B cell (primary cell): Measurements from ENCODE around the gene OOSP4A. TPM values are rescaled to one million over a fixed set of nuclear protein-coding genes. Genes with fewer than 3 reads are reported as not detected.

ENCODE experiments used
- ATAC-seq: fragments of 200-7000 bp; cut with Tn5 transposase; one replicate; pipeline ENCODE4 v1.10.0; 2021; ENCODE audit warnings: low read depth, mild to moderate bottlenecking, moderate number of reproducible peaks, moderate library complexity
- CTCF ChIA-PET: fragments of 350-600 bp; sonication (Branson Sonifier 250); formaldehyde crosslinking; loops from one replicate; lab custom pipeline; 2021; ENCODE audit warnings: antibody characterized with exemption, inconsistent platforms; lab: Charles Lee
- POLR2A ChIA-PET: fragments of 350-600 bp; sonication (Branson Sonifier 250); formaldehyde crosslinking; loops from one replicate; lab custom pipeline; 2021; ENCODE audit warnings: antibody characterized with exemption; lab: Charles Lee
- DNase-seq: peaks from one replicate; pipeline ENCODE4 v3.0.0; 2013
- H2AFZ ChIP-seq: 2 replicates; pipeline ENCODE4 v1.6.1; 2012; ENCODE audit warnings: mild to moderate bottlenecking, low read depth, low read length; ENCODE audit not compliant: insufficient read depth, poor library complexity, severe bottlenecking
- H3K27ac ChIP-seq, 2 donors: 1 replicate in 1 of 2; 2 replicates in 1 of 2; pipeline ENCODE4 v1.5.1; 2012 to 2013; ENCODE audit warnings: low read length in 2 of 2, mild to moderate bottlenecking in 2 of 2, moderate library complexity in 1 of 2
- H3K27me3 ChIP-seq, 4 experiments: fragments of 200-600 bp in 1 of 4; sonication (generic) in 1 of 4; replicated peaks in 1 of 4; 1 replicate in 2 of 4; 2 replicates in 2 of 4; pipeline versions ENCODE4 v1.6.1 to v1.7.0; 2013 to 2016; ENCODE audit warnings: low read length in 3 of 4, mild to moderate bottlenecking in 2 of 4, mixed read lengths in 1 of 4, moderate library complexity in 1 of 4; ENCODE audit not compliant: insufficient read depth in 4 of 4, control insufficient read depth in 3 of 4; ENCODE audit errors: control extremely low read depth in 1 of 4
- H3K36me3 ChIP-seq, 2 experiments: replicated peaks in 1 of 2; 1 replicate in 1 of 2; 2 replicates in 1 of 2; pipeline versions ENCODE4 v1.6.1 to v1.7.1; 2013; ENCODE audit warnings: low read length in 1 of 2; ENCODE audit not compliant: insufficient read depth in 2 of 2, control insufficient read depth in 1 of 2; ENCODE audit errors: control extremely low read depth in 1 of 2, extremely low read depth in 1 of 2
- H3K4me1 ChIP-seq, 2 donors: fragments of 200-600 bp in 1 of 2; sonication (generic) in 1 of 2; 1 replicate in 1 of 2; 2 replicates in 1 of 2; pipeline versions ENCODE4 v1.5.1 to v1.6.1; 2013 to 2017; ENCODE audit warnings: low read length in 2 of 2; ENCODE audit not compliant: control insufficient read depth in 2 of 2, insufficient read depth in 2 of 2
- H3K4me2 ChIP-seq: replicated peaks from 2 replicates; pipeline ENCODE3; 2012; ENCODE audit warnings: mild to moderate bottlenecking, low read depth, low read length; ENCODE audit not compliant: poor library complexity, severe bottlenecking
- H3K4me3 ChIP-seq, 5 experiments: fragments of 200-600 bp in 1 of 5; sonication (generic) in 1 of 5; 1 replicate in 3 of 5; 2 replicates in 2 of 5; pipeline versions ENCODE4 v1.5.1 to v1.7.0; 2011 to 2016; ENCODE audit warnings: low read length in 4 of 5, mild to moderate bottlenecking in 4 of 5, low read depth in 2 of 5, control low read depth in 1 of 5, moderate library complexity in 1 of 5; ENCODE audit not compliant: insufficient read depth in 1 of 5; ENCODE audit errors: control extremely low read depth in 1 of 5, extremely low read depth in 1 of 5
- H3K79me2 ChIP-seq: fragments of 200-600 bp; sonication (generic); one replicate; pipeline ENCODE4 v1.6.0; 2016; ENCODE audit warnings: low read length; ENCODE audit not compliant: control insufficient read depth, insufficient read depth
- H3K9ac ChIP-seq: fragments of 200-600 bp; sonication (generic); 2 replicates; pipeline ENCODE4 v1.6.1; 2017; ENCODE audit warnings: mild to moderate bottlenecking, low read length, moderate library complexity
- H3K9me3 ChIP-seq, 3 donors: one replicate each; pipeline versions ENCODE4 v1.6.1 to v1.7.1; 2013; ENCODE audit warnings: low read length in 2 of 3; ENCODE audit not compliant: control insufficient read depth in 2 of 3, insufficient read depth in 1 of 3; ENCODE audit errors: control extremely low read depth in 1 of 3
- H4K20me1 ChIP-seq: 2 replicates; pipeline ENCODE4 v1.6.0; 2012; ENCODE audit warnings: mild to moderate bottlenecking, low read length; ENCODE audit not compliant: insufficient read depth, control insufficient read depth, poor library complexity, severe bottlenecking
- H3K27ac Mint-ChIP-seq: one replicate; pipeline ENCODE4 v1.8.0; 2021; ENCODE audit warnings: mixed read lengths
- H3K27me3 Mint-ChIP-seq: one replicate; pipeline ENCODE4 v1.8.0; 2021; ENCODE audit warnings: mixed read lengths
- H3K4me1 Mint-ChIP-seq: one replicate; pipeline ENCODE4 v1.8.0; 2021; ENCODE audit warnings: mixed read lengths
- H3K4me3 Mint-ChIP-seq: one replicate; pipeline ENCODE4 v1.8.0; 2021; ENCODE audit warnings: mixed read lengths
- H3K9me3 Mint-ChIP-seq: one replicate; pipeline ENCODE4 v1.8.0; 2022; ENCODE audit warnings: mixed read lengths; ENCODE audit not compliant: insufficient read depth
- CTCF ChIP-seq: fragments of 200-600 bp; IDR thresholded peaks from one replicate; pipeline ENCODE4 v1.8.0; 2022; ENCODE audit warnings: antibody characterized with exemption, mild to moderate bottlenecking
- EZH2 ChIP-seq: IDR thresholded peaks from 2 replicates; pipeline ENCODE4 v1.6.1; 2012; ENCODE audit warnings: borderline replicate concordance, low read depth, mild to moderate bottlenecking, moderate library complexity, low read length; ENCODE audit not compliant: insufficient read depth, poor library complexity, severe bottlenecking
- WGBS: methylation state at CpG from one replicate; pipeline ENCODE4 v1.1.5; 2013; ENCODE audit warnings: missing lambda C conversion rate; ENCODE audit not compliant: insufficient coverage; 5-methylcytosine and 5-hydroxymethylcytosine counted together
- intact Hi-C: fragments of 100-400 bp; cut with micrococcal nuclease; formaldehyde crosslinking; loops from one replicate; pipeline ENCODE4 v1.10.0; 2022
- polyA plus RNA-seq: library from polyadenylated mRNA; depleted of rRNA; stranded (reverse); fragments of >200 nt; gene quantifications from 2 replicates; pipeline ENCODE4 v1.2.3, GENCODE V29; 2012
- total RNA-seq, 2 donors: library from RNA; stranded (reverse); fragments of 120-200 nt in 1 of 2; gene quantifications; 1 replicate in 1 of 2; 2 replicates in 1 of 2; pipeline versions ENCODE4 v1.2.3 to v1.2.4, GENCODE V29; 2013 to 2022

OOSP4A gene
- total and polyA plus RNA-seq, 2 donors (not counting 1 experiment from before 2014, with no cell fraction given) = not detected

- ChIA-PET CTCF (no interaction called here), POLR2A (no interaction called here)
- Mint-ChIP-seq H3K4me1 (no peaks in the 10 kb centered on the region), H3K9me3 (no peaks in the 10 kb centered on the region), H3K4me3 (no peak overlapping the region), H3K27me3 (peaks cover 29% of the 10 kb centered on the region), H3K27ac (no peak overlapping the region)
- Histone ChIP-seq H3K36me3 (no peaks in the 10 kb centered on the region), H3K9me3 (no peaks in the 10 kb centered on the region), H3K4me3 (no peak overlapping the region), H4K20me1 (no peaks in the 10 kb centered on the region), H3K4me1 (no peaks in the 10 kb centered on the region), H3K27me3 (peaks cover 0 to 6% (median 0%) of the 10 kb centered on the region in 4 experiments), H3K4me2 (no peak overlapping the region), H2AFZ (no peak overlapping the region), H3K27ac (no peak overlapping the region), H3K79me2 (no peaks in the 10 kb centered on the region), H3K9ac (no peak overlapping the region)
- no peak for TF ChIP-seq CTCF
- no peak for TF ChIP-seq EZH2
- ATAC-seq = no peak
- intact Hi-C loops = no loop called here
- DNase-seq = no peak
- WGBS = 60% methylated on average over 2 of the region's 2 CpGs
Observed at GRCh38 chr11:59944720-59945119, 19.1 kb upstream of the OOSP4A start.

GRCh38 chr11:59953463-59954218, 10.2 kb upstream of the OOSP4A start:
- Mint-ChIP-seq H3K27ac (no peak overlapping the region), H3K27me3 (peaks cover 21% of the 10 kb centered on the region), H3K9me3 (no peaks in the 10 kb centered on the region), H3K4me1 (no peaks in the 10 kb centered on the region), H3K4me3 (no peak overlapping the region)
- Histone ChIP-seq H2AFZ (no peak overlapping the region), H3K79me2 (no peaks in the 10 kb centered on the region), H3K27ac (no peak overlapping the region), H3K9ac (no peak overlapping the region), H3K9me3 (no peaks in the 10 kb centered on the region), H3K4me2 (no peak overlapping the region), H3K4me1 (no peaks in the 10 kb centered on the region), H3K27me3 (no peaks in the 10 kb centered on the region), H3K36me3 (no peaks in the 10 kb centered on the region), H4K20me1 (no peaks in the 10 kb centered on the region), H3K4me3 (no peak overlapping the region)
- no peak for TF ChIP-seq CTCF
- no peak for TF ChIP-seq EZH2
- CTCF ChIA-PET = no interaction called here
- ATAC-seq (no peak), DNase-seq (no peak)
- intact Hi-C loops = no loop called here
- POLR2A ChIA-PET = no interaction called here
- 100% methylated on average over 1 of the region's 4 CpGs for WGBS
